Sigmoid colon (tissue), 4 donors: ENCODE data around the gene GAN.

Experiments
- EP300 ChIP-seq, 4 donors: sonication (generic); formaldehyde crosslinking; IDR thresholded peaks; one replicate each; pipeline ENCODE4 v1.6.1; 2017; ENCODE audit warnings: antibody characterized with exemption in 4 of 4
- POLR2AphosphoS5 ChIP-seq, 4 donors: sonication (generic); formaldehyde crosslinking; IDR thresholded peaks; one replicate each; pipeline ENCODE4 v1.6.1; 2017; ENCODE audit warnings: antibody characterized with exemption in 4 of 4
- TF ChIP-seq, protein P1 (sequence below), 4 experiments: fragments of 450-650 bp in 3 of 4; fragments of 200-600 bp in 1 of 4; IDR thresholded peaks; one replicate each; pipeline ENCODE4 v1.5.1; 2016 to 2019; ENCODE audit warnings: antibody characterized with exemption in 4 of 4, mild to moderate bottlenecking in 3 of 4, moderate library complexity in 2 of 4

- TF ChIP-seq, protein P1, sequence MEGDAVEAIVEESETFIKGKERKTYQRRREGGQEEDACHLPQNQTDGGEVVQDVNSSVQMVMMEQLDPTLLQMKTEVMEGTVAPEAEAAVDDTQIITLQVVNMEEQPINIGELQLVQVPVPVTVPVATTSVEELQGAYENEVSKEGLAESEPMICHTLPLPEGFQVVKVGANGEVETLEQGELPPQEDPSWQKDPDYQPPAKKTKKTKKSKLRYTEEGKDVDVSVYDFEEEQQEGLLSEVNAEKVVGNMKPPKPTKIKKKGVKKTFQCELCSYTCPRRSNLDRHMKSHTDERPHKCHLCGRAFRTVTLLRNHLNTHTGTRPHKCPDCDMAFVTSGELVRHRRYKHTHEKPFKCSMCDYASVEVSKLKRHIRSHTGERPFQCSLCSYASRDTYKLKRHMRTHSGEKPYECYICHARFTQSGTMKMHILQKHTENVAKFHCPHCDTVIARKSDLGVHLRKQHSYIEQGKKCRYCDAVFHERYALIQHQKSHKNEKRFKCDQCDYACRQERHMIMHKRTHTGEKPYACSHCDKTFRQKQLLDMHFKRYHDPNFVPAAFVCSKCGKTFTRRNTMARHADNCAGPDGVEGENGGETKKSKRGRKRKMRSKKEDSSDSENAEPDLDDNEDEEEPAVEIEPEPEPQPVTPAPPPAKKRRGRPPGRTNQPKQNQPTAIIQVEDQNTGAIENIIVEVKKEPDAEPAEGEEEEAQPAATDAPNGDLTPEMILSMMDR (IDR thresholded peaks at IDR 0.05), result no peak
- no peak for TF ChIP-seq EP300 (IDR thresholded peaks at IDR 0.05)
- no peak for TF ChIP-seq POLR2AphosphoS5 (IDR thresholded peaks at IDR 0.05)
Observed at GRCh38 chr16:81392011-81392410, 77.2 kb downstream of the GAN start.
